Thyroid gland (tissue), 4 donors: Measurements from ENCODE around the gene AADACL2.

Experiments
- CTCF ChIP-seq, 6 experiments: fragments of 200-600 bp in 3 of 6; fragments of 450-650 bp in 3 of 6; sonication (generic) in 3 of 6; IDR thresholded peaks; one replicate each; pipeline ENCODE4 v1.5.1; 2016 to 2019; ENCODE audit warnings: antibody characterized with exemption in 6 of 6, mild to moderate bottlenecking in 2 of 6, inconsistent platforms in 1 of 6, moderate library complexity in 1 of 6
- POLR2A ChIP-seq, 2 donors: fragments of 450-650 bp; IDR thresholded peaks; one replicate each; pipeline ENCODE4 v1.6.1; 2017; ENCODE audit warnings: antibody characterized with exemption in 2 of 2, mild to moderate bottlenecking in 2 of 2, moderate library complexity in 1 of 2

GRCh38 chr3:151798466-151798865 is 64.7 kb downstream of the AADACL2 start:
- TF ChIP-seq CTCF (IDR thresholded peaks at IDR 0.05) (no peak), POLR2A (IDR thresholded peaks at IDR 0.05) (no peak)
